SK-N-SH (cell line): Measurements from ENCODE around the gene TTYH3.

Experiments
- RAD21 ChIP-seq: IDR thresholded peaks from 2 replicates; pipeline ENCODE4 v1.6.1; 2012; ENCODE audit warnings: mild to moderate bottlenecking, low read length
- SMC3 ChIP-seq: IDR thresholded peaks from 2 replicates; pipeline ENCODE4 v1.6.1; 2012; ENCODE audit warnings: low read depth, low read length, improper control_type of control experiment
- TF ChIP-seq, protein P1 (sequence below): fragments of 200-600 bp; sonication (generic); IDR thresholded peaks from 2 replicates; pipeline ENCODE4 v1.6.1; 2017; ENCODE audit warnings: antibody characterized with exemption, mild to moderate bottlenecking, moderate library complexity
- TF ChIP-seq, protein P2 (sequence below): IDR thresholded peaks from 2 replicates; pipeline ENCODE4 v1.4.0; 2012; ENCODE audit warnings: low read depth, borderline replicate concordance
- TF ChIP-seq, protein P3 (sequence below): IDR thresholded peaks from 2 replicates; pipeline ENCODE4 v1.6.1; 2012; ENCODE audit warnings: mild to moderate bottlenecking, low read depth, low read length, moderate library complexity

DNA sequence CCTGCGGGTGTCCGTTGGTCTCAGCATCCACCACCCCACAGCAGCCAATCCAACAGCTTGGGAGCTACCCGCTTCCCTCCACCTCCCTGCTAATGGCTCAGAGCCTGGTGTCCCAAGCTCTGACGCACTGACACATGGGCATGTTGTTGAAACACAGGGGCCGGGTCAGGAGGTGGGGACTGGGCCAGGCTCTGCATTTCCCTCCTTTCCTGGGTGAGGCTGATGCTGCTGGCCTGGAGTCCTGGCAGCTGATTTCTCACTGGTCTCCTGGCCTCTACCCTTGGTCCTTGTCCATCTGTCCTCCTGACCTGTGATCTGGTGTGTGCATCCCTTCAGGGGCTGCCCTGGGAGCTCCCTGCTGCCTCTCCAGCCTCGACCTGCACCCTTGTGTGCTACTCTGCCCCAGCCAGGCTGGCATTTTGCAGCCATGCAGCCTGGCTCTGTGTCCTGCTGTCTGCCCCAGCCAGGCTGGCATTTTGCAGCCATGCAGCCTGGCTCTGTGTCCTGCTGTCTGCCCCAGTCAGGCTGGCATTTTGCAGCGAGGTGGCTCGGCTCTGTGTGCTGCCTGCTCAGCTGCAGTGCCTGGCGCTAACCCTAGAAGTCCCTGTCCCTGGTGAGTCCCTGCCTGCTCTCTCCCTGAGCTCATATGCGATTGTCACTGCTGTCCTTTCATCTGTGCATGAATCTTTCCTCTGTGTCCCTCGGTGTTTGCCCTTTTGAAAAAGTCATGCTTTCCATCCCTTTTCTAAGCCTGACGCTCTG is 70.2 kb downstream of the TTYH3 start:
- TF ChIP-seq, protein P1, sequence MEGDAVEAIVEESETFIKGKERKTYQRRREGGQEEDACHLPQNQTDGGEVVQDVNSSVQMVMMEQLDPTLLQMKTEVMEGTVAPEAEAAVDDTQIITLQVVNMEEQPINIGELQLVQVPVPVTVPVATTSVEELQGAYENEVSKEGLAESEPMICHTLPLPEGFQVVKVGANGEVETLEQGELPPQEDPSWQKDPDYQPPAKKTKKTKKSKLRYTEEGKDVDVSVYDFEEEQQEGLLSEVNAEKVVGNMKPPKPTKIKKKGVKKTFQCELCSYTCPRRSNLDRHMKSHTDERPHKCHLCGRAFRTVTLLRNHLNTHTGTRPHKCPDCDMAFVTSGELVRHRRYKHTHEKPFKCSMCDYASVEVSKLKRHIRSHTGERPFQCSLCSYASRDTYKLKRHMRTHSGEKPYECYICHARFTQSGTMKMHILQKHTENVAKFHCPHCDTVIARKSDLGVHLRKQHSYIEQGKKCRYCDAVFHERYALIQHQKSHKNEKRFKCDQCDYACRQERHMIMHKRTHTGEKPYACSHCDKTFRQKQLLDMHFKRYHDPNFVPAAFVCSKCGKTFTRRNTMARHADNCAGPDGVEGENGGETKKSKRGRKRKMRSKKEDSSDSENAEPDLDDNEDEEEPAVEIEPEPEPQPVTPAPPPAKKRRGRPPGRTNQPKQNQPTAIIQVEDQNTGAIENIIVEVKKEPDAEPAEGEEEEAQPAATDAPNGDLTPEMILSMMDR, result no peak
- TF ChIP-seq SMC3 (no peak), RAD21 (no peak)
- TF ChIP-seq, protein P2, sequence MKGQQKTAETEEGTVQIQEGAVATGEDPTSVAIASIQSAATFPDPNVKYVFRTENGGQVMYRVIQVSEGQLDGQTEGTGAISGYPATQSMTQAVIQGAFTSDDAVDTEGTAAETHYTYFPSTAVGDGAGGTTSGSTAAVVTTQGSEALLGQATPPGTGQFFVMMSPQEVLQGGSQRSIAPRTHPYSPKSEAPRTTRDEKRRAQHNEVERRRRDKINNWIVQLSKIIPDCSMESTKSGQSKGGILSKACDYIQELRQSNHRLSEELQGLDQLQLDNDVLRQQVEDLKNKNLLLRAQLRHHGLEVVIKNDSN, result no peak
- TF ChIP-seq, protein P3, sequence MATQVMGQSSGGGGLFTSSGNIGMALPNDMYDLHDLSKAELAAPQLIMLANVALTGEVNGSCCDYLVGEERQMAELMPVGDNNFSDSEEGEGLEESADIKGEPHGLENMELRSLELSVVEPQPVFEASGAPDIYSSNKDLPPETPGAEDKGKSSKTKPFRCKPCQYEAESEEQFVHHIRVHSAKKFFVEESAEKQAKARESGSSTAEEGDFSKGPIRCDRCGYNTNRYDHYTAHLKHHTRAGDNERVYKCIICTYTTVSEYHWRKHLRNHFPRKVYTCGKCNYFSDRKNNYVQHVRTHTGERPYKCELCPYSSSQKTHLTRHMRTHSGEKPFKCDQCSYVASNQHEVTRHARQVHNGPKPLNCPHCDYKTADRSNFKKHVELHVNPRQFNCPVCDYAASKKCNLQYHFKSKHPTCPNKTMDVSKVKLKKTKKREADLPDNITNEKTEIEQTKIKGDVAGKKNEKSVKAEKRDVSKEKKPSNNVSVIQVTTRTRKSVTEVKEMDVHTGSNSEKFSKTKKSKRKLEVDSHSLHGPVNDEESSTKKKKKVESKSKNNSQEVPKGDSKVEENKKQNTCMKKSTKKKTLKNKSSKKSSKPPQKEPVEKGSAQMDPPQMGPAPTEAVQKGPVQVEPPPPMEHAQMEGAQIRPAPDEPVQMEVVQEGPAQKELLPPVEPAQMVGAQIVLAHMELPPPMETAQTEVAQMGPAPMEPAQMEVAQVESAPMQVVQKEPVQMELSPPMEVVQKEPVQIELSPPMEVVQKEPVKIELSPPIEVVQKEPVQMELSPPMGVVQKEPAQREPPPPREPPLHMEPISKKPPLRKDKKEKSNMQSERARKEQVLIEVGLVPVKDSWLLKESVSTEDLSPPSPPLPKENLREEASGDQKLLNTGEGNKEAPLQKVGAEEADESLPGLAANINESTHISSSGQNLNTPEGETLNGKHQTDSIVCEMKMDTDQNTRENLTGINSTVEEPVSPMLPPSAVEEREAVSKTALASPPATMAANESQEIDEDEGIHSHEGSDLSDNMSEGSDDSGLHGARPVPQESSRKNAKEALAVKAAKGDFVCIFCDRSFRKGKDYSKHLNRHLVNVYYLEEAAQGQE, result no peak
